Stomach (tissue), 4 donors: ENCODE results near the gene ERC2.

Experiments used
- POLR2A ChIP-seq, 4 donors: fragments of 450-650 bp; IDR thresholded peaks; one replicate each; pipeline ENCODE4 v1.6.1; 2016; ENCODE audit warnings: antibody characterized with exemption in 4 of 4, control low read depth in 2 of 4, mild to moderate bottlenecking in 1 of 4, moderate library complexity in 1 of 4
- TF ChIP-seq, protein P1 (sequence below), 7 experiments: fragments of 450-650 bp in 4 of 7; fragments of 200-600 bp in 3 of 7; sonication (generic) in 3 of 7; IDR thresholded peaks; one replicate each; pipeline ENCODE4 v1.5.1; 2016 to 2019; ENCODE audit warnings: antibody characterized with exemption in 7 of 7, control low read depth in 2 of 7, mild to moderate bottlenecking in 1 of 7

DNA sequence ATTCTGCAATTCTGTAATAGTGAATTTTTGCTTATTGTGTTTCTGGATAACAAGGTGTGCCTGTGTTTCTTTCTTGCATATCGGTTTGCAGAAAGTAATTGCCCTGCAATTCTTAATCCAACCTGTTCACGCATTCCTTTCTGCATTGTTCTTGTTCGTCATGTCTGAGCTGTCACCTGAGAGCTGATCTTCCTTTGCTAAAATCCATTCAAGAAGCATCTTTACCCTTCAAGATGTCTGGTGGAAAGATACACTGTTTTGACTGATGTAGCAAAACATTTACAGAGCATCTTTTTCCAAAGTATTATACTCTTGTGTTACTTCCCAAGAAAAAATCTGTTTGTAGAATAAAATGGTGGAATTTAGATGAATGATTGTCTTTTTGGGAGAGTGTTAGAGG, 822.1 kb downstream of the ERC2 start:
- TF ChIP-seq, protein P1, sequence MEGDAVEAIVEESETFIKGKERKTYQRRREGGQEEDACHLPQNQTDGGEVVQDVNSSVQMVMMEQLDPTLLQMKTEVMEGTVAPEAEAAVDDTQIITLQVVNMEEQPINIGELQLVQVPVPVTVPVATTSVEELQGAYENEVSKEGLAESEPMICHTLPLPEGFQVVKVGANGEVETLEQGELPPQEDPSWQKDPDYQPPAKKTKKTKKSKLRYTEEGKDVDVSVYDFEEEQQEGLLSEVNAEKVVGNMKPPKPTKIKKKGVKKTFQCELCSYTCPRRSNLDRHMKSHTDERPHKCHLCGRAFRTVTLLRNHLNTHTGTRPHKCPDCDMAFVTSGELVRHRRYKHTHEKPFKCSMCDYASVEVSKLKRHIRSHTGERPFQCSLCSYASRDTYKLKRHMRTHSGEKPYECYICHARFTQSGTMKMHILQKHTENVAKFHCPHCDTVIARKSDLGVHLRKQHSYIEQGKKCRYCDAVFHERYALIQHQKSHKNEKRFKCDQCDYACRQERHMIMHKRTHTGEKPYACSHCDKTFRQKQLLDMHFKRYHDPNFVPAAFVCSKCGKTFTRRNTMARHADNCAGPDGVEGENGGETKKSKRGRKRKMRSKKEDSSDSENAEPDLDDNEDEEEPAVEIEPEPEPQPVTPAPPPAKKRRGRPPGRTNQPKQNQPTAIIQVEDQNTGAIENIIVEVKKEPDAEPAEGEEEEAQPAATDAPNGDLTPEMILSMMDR (IDR thresholded peaks at IDR 0.05): no peak
- TF ChIP-seq POLR2A (IDR thresholded peaks at IDR 0.05): no peak
